DMS79 treated with DMSO at 0.1 percent for 48 hours (cell line): ENCODE data around the gene RAX.
"Not testable (repeated sequence)": the region's sequence is repeated elsewhere in the genome, so short reads cannot be mapped to it uniquely, and the experiment has no call there.

Source experiments
- DNase-seq: peaks from one replicate; lab custom pipeline; 2025; lab: John Stamatoyannopoulos, UW

RAX gene

DNA sequence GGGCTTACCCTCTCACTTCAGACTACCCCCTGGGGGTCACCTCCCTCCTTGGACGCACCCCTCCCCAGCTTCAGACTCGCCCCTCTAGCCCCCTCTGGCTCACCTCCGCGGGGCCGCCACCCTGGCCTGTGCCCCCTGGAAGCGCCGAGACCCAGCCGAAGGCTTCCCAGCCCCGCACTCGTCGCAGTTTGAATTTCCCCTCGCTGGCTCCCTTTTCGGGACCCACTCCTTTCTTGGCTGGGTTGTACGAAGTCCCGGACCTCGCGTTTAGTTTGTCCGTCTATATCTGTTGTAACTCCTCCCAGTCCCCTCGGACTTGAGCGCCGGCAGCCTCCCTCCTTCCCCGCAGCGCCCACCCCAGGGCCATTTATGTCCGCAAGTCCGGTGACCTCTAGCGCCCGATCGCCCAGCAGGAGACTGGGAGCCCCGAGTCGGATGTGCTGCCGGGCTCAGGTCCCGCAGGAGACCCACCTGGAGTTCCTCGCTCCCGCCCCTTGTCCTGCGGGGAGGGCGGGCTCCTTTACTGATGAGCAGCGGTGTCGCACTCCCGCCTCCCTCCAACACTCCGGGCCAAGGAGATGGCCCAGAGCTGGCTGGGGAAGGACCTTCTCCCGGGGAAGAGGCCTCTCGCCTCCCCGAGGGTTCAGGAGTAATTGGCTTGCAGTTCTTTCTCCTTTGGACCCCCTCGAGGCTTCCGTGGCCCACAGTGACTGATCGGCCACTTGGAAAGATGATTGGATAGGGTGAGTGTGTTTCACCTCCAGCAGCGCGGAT, 692 bp upstream of the RAX start:
- DNase-seq, result no peak

DNA sequence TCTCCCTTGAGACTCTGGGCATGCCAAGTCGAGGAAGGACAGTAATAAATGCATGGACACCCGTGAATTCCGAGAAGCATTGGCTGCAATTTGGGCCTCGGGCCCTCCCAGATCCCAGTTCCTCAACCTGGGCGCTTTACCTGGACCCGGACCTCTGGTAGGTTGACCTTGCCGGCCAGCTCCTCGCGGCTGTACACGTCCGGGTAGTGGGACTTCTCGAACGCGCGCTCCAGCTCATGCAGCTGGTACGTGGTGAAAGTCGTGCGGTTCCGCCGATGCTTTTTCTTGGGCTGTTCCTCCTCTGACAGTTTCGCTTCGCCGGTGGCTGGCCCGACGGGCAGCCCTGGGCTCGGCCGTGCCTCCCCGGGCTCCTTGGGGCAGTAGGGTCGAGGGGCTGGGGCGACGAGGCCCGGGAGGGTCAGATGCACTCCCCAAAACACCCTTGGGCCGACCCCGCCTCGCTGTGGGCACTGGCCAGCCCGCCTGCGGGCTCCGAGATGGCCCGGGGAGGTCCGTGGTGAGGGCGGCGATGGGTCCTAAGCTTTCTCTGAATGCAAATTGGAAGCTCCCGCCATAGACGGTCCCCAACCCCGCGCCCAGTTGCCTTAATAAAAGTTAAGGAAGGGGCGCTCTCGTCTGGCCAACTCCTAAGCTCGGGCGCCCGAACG, 899 bp downstream of the RAX start:
- DNase-seq, result no peak

DNA sequence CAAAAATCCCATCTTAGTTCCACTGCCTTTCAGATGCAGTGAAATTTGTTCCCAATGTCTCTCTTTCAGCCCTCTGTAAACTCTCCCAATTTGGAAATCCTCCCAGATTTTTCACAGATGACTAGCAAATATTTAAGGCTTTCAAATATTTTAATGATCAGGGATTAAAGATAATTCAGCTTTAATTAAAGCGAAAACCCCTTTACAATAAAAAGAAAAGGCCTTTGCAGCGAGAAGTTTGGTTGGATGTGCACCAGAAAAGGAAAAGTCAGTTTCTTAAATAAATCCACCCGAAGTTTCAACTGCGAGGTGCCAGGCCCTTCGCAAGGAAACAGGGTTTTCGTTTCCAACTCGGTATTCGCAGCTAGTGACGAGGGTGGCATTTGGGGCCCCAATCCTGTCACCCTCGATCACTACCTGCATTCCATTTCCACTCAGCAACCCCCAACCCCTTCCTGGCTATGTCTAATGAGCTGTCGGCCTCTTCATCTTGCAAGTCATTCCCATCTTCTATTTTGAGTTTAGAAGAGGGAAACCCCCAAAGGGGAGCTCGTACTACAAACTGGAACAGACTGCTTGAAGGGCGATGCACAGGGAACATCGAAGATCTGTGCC, 1.5 kb downstream of the RAX start:
- no peak for DNase-seq

DNA sequence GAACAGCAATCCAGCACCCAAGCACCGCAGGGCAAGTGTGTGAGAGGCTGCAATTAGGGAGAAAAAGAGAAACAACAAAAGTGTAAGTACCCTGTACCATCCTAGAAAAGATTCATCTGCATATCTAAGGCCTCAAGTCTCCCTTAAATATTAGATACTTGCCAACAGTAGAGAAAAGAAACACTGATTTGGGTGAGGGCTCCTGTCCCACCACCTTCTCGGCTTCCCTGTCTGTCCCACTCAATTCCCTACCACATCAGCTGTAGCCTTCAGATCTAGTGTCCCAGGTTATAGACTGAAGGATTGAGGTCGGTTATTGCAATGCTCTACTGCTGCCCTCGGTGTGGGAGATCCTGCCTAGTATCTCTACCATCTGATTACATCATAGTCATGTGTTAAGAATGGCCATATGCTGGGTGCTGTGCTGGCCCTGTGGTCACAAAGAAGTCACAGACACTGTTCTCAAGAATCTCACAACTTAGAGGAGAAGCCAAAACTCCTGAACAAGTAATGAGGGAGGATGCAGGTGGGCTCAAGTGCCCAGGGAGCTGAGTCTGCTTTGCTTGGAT, 2.5 kb downstream of the RAX start:
- DNase-seq, result no peak

DNA sequence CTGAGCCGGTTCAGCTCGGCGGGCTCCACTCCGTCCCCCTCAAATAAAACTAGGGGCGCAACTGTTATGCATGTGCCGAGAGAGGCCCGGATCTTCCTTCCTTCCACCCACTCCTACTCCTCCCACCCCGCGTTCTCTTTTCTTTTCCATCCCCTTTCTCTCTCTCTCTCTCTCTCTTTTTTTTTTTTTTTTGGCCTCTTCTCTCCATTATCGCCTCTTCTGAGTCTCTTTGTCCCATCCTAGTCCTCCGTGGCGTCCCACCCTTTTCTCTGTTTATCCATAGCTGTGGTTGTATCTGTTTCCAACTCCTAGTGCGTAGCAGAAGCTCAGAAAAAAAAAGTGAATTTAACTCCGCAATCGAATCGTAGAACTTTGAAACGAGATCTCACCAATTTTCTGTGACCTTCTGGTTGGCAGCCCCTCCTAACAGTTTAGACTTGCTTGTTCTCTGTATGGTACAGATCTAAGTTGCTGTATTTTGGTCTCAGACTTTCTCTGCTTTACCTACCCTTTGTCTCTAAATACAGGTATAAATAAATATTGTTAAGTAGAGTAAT, 3.6 kb downstream of the RAX start:
- DNase-seq, result no peak

DNA sequence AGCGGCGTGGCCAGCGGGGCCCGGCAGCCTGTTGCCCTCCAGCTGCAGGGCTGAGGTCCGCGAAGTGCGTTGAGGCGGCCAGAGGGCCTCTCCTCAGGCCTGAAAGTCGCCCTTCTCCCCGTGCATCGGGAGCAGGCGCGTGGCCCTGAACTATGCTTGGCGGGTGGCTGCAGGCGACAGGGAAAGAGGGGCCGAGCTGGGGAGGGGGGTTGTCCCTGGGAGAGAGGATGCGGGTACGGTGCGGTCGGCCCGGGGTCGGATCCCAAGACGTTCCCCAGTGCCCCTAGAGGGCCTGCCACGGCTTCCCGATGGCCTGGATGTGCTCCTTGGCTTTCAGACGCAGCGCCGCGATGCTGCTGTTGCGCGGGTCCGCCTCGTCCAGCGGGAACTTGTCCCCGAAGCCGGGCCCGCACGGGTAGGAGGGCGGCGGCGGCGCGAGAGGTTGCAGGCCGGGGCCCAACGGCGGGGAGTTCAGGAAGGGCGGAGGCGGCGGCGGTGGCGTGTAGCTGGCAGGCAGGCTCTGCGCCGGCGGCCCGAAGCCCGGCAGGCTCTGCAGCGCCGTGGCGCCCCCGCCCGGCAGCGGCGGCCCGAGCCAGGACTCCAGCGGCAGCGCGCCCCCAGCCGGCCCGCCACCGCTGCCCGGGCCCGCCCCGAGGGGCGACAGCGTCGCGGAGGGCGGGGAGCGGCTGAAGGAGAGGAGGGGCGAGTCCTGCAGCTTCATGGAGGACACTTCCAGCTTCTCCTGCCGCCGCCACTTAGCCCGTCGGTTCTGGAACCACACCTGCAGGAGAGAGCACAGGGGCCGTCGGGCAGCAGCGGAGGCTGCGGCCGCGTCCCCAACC, 4.3 kb downstream of the RAX start:
- peak; percentile 58 for DNase-seq

DNA sequence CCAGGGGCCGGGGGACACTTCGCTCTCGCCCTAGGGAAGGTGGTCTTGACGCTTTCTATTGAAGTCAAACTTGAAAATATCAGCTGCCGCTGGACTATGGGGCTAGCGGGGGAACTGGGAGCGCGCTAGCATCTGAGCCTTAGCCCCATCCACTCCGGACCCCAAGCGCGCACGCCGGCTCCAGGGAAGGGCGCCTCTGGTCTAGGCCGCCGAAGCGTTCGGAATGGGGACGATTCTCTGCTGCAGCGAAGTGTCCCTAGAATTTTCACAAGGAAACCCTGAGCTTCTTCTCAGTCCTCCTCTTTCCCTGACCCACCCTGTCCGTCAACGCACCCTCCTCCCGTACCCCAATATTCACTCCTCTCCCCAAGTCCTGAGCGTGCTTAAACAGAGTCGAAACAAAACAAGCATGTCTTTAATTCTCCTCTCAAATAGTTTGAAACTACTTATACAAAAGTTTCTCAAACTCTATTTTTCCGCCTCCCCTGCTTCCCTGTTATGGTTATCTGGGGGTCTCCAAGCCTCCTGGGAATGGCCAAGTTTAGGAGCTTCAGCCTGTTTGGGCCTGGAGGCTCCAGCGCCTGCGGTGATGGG, 5.0 kb downstream of the RAX start:
- DNase-seq, result no peak

DNA sequence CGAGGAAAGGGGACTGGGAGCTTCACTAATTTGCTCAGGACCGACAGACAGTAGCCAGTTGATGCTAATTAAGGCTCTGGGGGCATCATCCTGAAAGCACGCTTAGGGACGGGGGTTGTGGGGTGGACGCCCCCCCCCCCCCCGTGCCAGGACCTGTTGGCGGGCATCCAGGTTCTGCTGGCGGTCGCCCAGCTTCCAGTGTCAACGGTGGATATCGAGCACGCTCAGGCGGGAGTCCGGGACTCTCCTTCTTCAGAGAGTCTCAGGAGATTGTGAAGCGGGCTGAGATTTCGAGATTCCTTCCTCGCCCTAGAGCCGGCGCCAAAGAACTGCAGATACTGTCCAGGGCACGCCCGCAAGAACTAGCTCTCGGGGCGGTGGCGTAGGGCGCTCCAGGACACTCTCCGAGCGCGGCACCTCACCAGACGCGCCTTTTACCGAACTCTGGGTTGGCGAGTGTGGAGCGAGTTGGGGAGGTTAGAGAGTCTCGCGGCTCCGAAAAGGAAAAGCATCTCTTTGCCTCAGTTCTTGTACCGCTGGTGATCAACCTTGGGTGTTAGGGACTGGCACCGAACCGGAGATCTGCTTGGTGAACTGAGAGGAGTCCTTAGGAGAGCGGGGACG, 5.6 kb downstream of the RAX start:
- no peak for DNase-seq

DNA sequence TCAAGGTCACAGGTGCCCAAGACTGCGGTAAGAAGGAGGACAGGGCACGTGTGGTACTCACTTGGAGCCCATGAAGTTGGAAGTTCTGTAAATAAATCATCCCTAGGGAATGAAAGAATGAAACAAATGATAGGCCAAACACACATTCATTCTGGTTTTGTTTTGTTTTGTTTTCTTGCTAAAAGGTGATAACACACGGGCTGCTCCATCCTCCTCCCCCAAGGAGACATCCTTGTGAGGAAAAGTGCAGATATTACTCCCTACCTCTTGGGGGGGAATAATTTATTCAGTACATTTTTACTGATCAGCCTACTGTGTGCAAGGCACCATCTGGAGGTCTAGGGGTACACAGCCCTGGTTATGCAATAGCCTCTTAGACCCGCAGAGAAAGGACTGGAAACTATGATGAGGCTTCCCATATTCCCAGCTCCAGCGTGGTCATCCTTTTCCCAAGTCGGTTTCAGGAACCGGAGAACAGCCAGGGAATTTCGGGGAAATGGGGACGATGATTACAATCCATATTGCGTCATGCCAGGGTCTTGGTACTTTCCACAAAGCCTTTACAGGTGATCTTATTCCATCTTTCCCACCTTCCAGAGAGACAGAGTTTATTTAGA, 6.3 kb downstream of the RAX start:
- DNase-seq, result no peak

DNA sequence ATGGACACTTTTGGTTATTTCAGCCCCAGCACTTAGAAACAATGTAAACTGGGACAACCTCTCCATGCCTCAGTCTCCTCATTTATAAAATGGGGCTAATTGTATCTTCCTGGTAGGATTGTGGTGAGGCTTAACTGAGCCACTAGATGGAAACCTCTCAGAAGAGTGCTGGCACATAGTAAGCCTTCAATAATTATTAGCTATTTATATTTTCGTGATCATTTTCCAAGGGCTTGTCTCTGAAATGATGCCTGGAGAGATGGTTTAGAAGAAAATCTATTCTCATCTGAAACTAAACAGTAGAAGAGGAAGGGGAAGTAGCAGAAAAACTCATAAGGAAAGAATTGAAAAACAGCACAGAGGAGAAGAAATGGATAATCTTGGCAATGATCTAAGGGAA, 6.8 kb downstream of the RAX start:
- DNase-seq, result no peak

DNA sequence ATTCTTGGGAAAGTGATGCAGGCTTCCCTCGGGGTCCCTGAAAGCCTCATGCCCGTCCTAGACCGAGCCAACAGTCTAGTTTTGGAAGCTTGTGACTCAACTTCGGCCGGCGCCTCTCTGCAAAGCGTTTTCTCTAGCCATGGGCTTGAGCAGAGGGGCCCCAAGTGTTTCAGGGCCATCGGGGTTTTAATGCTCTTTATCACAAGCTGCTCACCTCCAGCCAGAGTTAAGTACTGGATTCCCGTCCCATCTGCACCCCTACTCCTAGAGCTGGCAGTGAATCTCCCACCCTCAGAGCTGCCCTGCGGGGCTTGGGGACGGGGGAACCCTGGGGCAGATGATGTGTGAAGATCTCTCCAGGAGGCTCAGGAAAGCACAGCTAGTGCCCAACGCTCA, 7.3 kb downstream of the RAX start:
- DNase-seq, result no peak

DNA sequence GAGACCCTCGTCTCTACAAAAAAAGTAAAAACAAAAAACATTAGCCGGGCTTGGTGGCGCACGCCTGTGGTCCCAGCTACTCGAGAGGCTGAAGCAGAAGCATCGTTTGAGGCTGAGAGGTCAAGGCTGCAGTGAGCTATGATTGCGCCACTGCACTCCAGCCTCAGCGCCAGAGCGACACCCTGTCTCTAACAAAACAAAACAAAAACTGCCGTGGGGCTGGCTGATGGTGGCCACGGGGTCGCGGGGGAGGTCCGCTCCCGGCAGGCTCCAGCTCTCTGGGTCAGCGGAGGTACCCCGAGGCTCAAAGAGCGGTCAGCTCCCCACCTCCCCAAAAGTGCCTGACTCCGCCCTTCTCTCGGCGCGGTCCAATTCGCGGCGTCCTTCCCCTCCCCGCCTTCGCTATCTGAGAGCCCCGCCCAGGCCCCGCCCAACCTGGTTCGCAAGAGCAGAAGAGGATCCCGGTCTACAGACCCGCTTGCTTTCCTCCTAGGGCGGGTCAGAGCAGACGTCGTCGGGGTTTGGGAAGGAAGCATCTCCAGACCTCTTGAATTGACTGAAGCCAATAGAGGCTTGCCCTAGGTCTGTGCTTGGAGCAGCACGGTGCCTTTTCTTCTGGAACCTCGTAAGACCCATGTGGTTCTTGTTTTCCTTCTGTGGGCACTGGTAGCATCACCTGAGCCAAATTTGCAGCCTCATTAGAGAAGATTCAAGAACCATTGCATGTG, 7.8 kb downstream of the RAX start:
- DNase-seq, result peak; percentile 31

DNA sequence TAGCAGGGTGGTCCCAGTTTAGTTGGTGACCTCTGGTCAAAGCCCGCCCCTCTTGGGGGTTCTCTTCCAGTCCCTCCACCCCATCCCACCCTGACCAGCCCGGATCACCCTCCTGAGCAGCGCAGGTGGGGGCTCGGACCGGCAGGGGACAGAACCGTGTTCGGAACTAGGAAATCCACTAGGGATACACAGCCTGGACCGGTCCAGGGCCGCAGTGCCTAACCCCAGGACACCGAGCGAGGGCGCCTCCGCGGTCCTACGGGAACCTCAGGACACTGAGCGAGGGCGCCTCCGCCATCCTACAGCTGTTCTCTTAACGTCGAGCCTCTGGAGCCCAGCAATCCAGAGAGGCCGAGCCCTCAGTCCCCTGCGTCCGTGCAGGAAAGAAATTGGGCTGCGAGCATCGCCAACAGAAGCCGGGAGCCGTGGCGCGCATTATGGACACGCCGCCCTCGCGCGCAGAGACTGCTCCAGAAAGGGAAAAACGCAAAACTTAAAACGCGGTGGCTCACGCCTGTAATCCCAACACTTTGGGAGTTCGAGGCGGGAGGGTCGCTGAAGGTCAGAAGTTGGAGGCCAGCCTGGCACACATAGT, 8.5 kb downstream of the RAX start:
- DNase-seq, result no peak

DNA sequence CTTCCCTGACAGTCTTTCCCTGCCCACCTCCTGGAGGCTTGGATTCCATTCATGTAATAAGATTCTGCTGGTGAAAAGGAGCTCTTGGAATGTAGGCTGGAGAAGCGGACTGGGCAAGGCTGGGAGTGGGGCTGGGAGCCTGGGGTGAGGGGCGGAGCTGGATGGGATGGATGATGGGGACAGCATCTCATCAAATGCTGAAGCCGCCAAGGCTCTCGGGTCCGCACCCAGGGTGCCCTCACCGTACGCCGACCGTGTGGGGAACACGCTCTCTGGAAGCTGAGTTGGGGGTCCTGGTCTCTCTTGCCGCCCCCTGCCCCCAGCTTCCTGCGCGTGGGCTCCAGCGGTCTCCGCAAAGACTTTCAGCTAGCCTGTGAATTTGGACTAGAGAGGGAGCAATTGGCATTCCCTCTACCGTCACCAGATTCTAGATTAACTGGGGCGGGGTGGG, 9.1 kb downstream of the RAX start:
- no peak for DNase-seq

DNA sequence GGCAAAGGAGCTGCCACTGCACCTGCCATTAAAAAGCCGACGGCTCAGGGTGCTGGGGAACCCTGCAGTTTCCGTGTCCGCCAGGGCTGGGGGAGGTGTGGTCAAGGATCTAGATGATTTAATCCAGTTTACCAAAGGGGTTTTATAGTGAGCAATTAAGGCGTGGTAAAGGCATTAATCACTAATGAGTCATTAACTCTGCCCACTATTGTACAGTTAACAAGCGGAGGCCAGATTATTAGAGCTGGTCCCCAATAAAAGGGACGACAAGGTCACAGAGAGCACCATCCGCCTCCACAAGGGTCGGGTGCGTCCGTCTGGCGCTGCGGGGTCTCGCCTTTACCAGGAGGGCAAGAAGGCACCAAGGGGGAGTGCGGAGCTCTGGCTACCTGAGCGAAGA, 9.6 kb downstream of the RAX start:
- no peak for DNase-seq

DNA sequence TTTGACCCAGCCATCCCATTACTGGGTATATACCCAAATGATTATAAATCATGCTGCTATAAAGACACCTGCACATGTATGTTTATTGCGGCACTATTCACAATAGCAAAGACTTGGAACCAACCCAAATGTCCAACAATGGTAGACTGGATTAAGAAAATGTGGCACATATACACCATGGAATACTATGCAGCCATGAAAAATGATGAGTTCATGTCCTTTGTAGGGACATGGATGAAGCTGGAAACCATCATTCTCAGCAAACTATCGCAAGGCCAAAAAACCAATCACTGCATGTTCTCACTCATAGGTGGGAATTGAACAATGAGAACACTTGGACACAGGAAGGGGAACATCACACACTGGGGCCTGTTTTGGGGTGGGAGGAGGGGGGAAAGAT, 11.0 kb downstream of the RAX start:
- not testable (repeated sequence) for DNase-seq

DNA sequence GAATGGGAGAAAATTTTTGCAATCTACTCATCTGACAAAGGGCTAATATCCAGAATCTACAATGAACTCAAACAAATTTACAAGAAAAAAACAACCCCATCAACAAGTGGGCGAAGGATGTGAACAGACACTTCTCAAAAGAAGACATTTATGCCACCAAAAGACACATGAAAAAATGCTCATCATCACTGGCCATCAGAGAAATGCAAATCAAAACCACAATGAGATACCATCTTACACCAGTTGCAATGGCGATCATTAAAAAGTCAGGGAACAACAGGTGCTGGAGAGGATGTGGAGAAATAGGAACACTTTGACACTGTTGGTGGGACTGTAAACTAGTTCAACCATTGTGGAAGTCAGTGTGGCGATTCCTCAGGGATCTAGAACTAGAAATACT, 11.4 kb downstream of the RAX start:
- not testable (repeated sequence) for DNase-seq

DNA sequence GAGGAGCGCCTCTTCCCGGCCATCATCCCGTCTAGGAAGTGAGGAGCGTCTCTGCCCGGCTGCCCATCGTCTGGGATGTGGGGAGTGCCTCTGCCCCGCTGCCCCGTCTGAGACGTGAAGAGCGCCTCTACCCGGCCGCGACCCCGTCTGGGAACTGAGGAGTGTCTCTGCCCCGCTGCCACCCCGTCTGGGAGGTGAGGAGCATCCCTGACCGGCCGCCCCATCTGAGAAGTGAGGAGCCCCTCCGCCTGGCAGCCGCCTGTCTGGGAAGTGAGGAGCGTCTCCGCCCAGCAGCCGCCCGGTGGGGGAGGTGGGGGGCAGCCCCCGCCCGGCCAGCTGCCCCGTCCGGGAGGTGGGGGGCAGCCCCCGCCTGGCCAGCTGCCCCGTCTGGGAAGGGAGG, 17.8 kb downstream of the RAX start:
- not testable (repeated sequence) for DNase-seq

DNA sequence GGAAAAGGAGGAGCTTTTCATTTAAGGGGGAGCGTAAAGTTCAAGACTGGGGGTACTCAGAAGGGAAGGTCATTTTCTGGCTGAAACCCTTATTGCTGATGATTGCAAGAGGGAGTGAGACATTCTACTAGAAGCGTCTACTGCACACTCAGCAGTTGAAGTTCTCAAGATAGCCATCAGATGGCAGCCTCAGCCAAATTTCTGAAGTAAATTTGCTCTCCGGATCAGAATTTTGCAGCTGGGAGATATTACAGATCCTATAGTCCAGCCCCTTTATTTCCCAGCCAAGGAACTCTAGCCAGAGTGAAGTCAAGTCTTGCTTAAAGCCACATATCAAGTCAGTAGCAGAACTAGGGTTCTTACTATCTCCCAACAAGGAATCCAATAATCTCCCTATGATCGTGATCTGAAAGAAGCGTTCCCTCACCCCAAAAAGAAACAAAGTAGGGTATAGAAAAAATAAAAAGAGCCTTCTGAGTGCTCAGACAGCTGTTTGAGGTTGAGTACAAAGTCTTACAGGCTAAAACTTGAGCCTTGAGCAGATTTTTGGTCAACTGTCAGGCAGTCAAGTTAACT, 24.0 kb downstream of the RAX start:
- peak; percentile 79 for DNase-seq
